Activated CD8-positive, alpha-beta memory T cell treated with anti-CD3 and anti-CD28 coated beads for 1 hour (primary cell): Measurements from ENCODE around the gene APOH.
A peak's percentile ranks its signal among the peaks of the same experiment; 100 is the strongest.
"Not testable (repeated sequence)": the region's sequence is repeated elsewhere in the genome, so short reads cannot be mapped to it uniquely, and the experiment has no call there.

Experiments used
- DNase-seq, 2 donors: peaks; one replicate each; pipeline ENCODE4 v3.0.0-alpha.2; 2020; ENCODE audit warnings: low read depth in 1 of 2; ENCODE audit errors: extremely low read depth in 1 of 2

The APOH gene, protein sequence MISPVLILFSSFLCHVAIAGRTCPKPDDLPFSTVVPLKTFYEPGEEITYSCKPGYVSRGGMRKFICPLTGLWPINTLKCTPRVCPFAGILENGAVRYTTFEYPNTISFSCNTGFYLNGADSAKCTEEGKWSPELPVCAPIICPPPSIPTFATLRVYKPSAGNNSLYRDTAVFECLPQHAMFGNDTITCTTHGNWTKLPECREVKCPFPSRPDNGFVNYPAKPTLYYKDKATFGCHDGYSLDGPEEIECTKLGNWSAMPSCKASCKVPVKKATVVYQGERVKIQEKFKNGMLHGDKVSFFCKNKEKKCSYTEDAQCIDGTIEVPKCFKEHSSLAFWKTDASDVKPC

DNA sequence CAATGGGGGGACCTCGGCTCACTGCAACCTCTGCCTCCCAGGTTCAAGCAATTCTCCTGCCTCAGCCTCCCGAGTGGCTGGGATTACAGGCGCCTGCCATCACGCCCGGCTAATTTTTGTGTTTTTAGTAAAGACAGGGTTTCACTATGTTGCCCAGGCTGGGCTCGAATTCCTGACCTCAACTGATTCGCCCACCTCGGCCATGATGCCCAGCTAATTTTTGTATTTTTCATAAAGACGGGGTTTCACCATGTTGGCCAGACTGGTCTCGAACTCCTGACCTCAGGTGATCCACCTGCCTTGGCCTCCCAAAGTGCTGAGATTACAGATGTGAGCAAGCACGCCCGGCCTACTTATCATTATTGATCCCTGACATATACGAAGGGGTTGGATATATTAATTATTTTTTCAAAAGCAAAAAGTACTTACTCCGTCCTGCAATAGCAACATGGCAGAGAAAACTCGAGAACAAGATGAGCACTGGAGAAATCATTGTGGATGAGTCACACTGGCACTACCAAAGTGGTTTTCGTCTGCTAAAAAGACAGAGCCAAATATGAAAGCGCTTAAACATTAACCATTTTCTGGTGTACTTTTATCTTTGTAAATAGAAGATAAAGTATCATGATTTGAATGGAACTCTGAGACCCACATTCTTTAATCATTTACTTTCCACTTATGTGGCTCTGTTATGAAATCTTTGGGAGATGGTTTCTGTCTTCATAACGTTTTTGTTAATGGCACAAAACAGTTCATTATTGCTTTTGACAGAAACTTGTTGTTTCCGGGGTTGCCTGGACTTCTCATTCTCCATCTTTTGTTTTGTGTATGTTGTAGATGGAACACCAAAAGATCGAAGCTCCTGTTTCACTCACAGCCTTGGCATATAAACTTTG lies at the start of gene APOH:
TSS of gene APOH (minus strand) at position 529 of the 896 bp plus-strand sequence. CDS start at position 493, 36 bp downstream.
- no peak for DNase-seq

DNA sequence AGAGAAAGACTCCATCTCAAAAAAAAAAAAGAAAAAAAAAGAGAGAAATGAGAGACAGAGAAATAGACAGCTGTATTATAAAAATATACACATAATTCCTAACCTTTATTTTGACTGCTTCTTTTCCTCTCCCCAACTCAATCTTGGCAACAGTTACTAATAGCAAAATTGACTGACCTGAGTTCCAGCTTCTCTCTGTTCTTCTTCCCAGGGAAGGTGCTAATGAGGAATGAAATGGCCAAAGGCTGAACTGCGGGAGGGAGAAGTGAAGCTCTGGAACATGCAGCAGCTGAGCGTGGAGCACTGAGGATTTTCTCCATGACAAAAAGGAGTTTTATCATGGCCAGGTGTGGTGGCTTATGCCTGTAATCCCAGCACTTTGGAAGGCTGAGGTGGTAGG lies 48.0 kb upstream of the APOH start:
- no peak for DNase-seq

DNA sequence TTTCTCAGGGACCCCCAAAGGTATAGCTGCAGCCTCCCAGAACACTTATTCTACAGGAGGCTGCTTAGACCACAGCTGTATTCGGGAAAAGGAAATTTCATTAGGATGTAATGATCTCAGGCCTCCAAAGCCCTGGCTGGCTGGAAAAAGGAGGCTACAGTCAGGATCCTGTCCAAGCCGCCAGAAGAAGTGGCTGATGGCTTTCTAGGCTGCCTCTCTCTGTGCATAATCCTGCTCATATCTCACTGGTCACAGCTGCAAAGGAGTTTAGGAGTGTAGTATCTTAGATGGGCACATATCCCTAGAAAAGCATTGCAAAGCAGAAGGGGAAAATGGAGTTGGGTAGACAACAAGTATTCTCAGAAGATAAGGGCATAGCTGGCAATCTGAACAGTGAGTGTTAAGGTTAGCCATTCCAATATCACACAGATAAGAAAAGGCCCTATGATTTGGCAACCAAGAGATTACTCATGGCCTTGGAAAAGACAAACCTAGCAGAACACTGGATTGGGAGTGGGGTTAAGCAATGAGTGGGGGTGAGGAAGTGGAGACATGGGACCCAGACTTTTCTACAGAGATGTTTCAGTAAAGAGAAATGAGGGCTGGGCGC lies 47.2 kb upstream of the APOH start:
- no peak for DNase-seq

DNA sequence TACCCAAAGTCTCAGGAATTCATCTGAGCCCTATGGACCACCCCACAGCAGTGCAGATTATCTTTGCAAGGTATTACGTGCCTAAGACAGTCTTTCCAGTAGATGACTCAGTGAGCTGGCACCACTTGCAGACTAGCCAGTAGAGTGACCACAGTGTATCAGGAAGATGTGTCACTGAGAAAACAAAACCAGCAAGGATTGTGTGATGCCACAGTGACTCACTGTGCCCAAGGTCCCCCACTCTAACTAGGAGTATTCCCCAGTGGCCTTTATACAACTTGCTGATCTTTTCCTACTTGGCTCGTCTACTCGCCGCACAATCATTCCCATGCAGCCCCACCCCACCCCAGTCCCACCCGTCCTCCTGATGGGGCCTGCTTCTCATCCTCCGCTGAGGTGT lies 46.4 kb upstream of the APOH start:
- DNase-seq: no peak

DNA sequence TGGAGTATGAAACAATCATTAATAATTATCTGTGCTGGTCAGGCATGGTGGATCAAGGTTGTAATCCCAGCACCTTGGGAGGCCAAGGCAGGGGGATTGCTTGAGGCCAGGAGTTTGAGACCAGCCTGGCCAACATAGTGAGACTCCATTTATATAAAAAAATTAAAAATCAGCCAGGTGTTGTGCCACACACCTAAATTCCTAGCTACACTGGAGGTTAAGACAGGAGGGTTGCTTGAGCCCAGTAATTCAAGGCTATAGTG lies 44.3 kb upstream of the APOH start:
- DNase-seq: no peak

DNA sequence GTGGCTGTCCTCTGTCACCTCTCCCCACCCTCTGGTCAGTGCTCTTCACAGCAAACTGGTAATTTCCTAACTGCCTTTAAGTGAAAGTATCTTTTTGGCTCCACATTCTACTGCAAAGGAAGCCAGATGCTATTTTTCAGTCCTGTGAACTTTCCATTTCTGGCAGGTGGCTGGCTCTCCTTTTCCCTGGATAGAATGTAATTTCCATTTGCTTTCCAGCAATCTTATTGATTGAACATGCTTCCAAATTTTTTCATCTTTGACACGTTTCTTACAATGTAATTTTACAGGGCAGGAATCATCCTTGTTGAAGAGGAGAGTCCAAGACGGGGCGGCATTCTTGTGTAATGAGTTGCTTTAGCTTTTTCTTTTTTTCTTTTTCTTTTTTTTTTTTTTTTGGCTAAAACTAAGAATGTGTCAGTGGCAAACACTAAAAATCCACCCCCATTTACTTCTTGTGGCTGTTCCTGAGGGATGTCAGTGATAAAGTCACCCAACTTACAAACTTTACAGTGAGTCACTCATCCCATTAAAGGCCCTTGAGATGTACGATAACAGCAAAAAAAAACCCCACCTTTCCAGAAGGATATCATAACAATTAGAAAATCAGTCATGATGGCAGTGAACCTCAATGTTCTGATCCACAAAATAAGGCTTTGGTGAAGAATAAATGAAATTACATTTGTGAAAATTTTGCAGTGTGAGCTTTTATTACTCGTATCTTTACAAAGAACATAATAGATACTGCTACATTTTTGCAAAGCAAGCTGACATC lies 43.8 kb upstream of the APOH start:
- no peak for DNase-seq

DNA sequence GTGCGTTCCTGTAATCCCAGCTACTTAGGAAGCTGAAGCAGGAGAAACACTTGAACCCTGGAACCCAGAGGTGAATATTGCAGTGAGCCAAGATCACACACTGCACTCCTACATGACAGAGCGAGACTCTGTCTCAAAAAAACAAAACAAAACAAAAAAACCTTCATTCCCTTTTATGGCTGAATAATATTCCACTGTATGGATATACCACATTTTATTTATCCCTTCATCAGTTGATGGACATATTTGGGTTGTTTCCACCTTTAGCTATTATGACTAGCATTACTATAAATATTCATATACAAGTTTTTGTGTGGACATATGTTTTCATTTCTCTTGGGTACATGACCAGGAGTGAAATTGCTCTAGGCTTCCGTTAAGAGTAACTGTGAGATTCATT lies 42.3 kb upstream of the APOH start:
- DNase-seq: no peak

DNA sequence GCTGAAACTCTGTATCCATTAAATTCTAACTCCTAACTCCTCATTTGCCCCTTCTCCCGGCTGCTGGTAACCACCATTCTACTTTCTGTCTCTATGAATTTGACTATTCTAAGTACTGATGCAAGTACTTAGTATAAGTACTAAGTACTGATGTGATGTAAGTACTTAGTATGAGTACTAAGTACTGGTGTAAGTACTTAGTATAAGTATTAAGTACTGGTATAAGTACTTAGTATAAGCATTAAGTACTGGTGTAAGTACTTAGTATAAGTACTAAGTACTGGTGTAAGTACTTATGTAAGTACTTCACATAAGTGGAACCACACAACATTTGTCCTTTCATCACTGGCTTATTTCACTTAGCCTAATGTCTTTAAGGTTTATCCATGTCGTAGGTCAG lies 40.9 kb upstream of the APOH start:
- no peak for DNase-seq

DNA sequence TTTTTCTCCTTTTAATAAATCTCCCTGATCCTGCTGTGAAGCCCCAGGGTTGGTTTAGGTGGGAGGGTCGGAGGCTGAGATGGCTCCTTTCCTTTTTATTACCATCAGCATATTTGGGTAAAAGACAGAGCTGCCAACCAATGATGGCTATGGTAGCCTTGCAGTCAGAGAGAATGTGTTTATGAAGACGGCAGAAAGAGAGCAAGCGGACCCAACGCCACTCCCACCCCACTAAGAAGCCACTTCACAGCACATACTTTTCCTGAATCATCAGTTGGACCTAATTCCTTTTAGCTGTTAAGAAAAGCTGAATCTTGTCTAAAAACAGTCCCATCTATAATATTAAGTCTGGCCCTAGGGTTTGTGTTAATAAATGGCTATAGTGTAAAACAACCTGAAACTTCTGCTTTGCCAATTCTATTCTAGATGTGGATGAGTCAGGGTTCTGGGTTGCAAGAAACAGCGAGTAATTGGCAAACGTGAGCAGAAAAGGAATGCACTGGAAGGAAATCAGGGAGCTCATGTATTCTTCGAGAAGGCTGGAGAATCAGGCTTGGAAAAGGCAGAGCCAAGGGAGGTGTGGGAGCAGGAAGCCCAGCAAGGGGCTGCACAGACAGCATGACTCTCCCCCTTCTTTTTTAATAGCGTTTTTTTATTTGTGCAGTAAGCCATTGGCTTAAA lies 39.2 kb upstream of the APOH start:
- no peak for DNase-seq

DNA sequence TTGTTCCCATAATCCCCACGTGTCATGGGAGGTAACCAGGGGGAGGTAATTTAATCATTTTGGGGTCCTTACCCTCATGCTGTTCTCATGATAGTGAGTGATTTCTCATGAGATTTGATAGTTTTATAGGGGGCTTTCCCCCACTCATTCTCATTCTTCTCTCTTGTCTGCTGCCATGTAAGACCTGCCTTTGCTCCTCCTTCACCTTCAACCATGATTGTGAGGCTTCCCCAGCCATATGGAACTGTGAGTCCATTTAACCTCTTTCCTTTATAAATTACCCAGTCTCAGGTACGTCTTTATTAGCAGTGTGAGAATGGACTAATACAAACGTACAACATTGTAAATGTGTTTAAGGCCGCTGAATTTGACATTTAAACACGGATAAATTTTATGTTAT lies 35.5 kb upstream of the APOH start:
- no peak for DNase-seq

DNA sequence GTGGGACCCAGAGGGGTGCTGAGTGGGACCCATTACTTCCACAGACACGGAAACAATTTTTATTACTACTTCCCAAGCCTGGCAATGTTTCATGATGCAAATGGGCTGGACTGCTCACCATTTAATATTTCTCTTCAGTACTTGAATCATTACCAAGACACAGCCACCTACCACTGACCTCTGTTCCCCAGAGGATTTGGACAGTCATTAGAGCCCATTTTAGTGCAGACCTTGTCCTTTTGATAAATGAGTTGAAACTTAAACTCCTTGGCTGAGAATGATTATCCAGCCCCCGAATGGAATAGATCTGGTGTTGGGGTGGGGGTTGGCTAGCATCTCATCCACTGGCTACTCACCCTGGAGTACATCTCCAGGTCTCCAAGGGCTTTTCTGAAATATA lies 33.6 kb upstream of the APOH start:
- DNase-seq: no peak

DNA sequence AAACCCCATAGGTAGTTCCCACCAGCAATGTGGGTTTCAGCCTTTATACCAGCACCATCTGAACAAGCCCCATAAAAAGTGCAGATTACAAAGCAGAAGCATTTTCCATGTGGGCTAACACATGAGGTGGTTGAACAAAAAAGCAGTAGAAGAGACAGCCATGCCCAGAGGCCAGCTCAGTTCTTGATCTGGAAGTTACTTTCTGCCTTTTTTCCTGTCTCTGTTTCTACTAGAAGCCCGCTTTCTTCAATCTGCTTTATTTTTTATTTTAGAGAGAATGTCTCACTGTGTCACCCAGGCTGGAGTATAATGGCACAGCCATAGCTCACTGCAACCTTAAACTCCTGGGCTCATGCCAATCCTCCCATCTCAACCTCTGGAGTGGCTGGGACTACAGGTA lies 31.5 kb upstream of the APOH start:
- no peak for DNase-seq

DNA sequence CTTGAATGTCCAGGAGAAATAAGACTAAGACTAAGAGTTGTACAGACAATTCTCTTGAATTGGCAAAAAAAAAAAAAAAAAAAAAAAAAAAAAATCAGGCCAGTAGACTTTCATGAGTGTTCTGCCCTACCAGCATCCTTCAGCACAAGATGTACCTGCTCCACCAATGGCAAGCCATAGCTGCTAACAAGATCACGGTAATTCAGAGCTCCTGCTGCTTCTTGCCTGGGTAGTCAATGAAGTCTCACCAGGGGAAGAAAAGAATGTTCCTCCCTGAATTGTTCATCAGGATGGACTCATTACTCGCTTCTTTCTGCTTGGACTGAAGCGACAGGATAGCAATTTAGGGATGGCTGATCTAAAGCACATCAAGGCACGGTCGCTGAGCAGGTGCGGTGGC lies 31.1 kb upstream of the APOH start:
- no peak for DNase-seq

DNA sequence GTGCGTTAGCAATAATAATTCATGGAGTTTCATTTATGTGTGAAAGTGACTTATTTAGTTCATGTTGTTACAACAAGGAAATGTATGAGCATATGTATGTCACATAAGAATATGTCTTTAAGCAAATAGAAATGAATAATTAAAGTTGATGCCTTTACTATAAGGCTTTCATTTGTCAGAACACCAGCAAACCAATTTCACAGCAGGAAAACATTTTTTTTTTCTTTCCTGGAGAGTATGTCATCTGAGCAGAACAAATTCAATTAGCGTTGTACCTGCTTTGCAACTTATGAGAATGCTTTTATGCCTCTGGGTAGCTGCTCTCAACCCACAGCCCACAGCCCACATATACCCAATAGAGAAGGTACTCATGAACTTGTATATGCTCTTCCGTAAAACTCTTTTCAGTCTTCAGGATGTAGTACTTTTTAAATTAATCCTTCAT lies 26.3 kb upstream of the APOH start:
- no peak for DNase-seq

DNA sequence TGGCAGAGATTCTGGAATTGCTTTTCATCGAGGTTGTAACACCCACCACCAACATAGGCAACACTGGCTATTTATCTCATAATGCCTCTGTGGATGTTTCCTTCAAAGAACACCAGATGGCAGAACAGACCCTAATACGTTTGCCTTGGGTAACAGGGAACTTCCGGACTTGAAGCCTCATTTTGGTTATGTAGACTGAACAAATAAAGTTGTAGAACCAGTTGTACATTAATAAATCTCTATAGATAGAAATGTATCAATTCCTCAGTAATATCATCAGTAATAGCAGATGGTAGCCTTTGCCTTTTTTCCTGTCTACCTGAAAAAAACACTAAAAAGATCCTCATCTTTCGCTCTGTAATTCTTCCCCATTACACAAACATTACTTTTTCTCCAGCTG lies 25.9 kb upstream of the APOH start:
- DNase-seq: peak in 1 of 2 donors; percentile 10

DNA sequence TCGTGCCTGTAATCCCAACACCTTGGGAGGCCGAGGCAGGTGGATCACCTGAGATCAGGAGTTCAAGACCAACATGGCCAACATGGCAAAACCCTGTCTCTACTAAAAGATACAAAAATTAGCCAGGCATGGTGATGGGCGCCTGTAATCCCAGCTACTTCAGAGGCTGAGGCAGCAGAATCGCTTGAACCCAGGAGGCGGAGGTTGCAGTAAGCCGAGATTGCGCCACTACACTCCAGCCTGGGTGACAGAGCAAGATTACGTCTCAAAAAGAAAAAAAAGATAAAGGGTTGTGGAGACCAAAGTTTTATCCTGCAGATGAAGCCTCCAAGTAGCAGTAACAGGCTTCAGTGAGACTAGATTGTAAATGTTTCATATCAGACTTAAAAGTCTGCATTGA lies 24.2 kb upstream of the APOH start:
- not testable (repeated sequence) for DNase-seq

DNA sequence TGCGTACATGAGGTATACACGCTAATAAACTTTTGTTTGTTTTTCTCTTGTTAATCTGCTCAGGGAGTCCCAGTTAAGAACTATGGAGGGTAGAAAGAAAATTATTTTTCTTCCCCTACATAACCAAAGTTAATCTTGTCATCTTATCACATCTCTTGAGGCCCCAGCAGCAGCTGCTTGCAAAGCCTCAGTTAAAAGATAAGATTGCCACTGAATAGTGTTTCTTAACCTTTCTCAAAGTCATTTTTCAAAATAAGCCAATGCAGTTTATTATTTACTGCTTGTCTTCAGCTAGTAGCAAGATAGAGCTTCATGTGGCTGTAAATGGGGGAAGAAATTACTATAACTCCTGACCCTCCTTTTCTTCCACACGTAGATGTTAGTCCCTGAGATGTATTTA lies 21.5 kb upstream of the APOH start:
- DNase-seq: no peak

DNA sequence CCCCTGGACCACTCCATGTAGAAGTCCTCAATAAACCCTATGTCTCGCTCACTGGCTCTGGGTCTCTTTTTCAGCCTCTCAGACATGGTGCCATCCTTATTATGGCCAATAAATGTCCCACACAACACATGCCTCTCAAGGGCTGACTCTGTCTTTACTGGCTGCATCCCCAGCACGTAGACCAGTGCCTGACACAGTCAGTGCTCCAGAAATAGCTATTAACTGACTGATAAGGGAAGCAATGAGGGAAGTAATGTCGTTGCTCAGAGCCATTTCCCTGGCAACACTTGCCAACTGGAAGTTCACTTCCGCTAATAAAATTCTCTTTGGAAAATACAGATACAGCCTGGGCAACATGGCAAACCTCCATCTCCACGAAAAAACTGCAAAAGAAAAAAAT lies 19.1 kb upstream of the APOH start:
- DNase-seq: no peak

DNA sequence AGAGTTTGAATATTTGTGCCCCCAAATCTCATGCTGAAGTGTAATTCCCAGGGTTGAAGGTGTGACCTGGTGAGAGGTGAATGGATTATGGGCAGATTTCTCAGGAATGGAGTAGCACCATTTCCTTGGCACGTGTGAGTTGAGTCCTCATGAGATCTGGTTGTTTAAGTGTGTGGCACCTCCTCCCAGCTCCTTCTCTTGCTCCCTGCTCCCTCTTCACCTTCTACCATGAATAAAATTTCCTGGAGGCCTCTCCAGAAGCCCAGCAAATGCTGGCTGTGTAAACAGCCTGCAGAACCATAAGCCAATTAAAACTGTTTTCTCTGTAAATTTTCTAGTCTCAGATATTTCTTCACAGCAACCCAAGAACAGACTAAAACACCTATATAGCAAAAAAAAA lies 12.6 kb upstream of the APOH start:
- no peak for DNase-seq

DNA sequence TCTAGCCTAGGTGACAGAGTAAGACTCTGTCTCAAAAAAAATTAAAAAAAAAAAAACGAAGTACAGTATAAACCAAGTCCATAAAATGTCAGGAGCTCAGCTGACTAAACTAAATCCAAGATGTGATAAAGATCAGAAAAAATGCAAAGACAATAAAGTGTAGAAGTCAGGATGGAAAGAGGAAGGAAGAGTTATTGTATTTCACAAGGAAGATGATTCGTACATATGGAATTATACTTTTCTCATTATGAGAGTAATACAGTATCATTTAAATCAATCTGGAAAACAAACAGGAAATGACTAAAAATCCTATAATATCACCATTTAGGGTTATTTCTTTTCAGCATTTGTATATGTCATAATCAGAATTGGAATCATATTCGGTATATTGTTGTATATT lies 11.4 kb upstream of the APOH start:
- no peak for DNase-seq

DNA sequence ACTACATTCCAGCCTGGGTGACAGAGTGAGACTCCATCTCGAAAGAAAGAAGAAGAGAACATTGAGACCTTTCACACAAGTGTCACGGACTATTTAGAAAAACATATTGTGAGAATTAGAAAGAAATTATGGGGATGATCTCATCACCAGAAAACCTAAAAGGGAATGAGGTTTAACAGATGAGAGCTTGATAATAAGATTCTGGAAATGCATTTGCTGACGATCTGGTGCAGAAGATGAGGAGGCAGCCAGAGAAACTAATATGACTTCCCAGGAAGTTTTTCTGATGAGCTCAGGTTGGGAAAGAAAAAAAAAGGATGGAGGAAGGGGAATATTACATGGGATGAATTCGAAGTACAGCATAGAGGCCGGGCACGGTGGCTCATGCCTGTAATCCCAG lies 10.8 kb upstream of the APOH start:
- DNase-seq: no peak
